GM06990 (cell line): ENCODE data around the gene NUS1.
"Not testable (repeated sequence)": the region's sequence is repeated elsewhere in the genome, so short reads cannot be mapped to it uniquely, and the experiment has no call there.

Experiments used
- DNase-seq: peaks from one replicate; pipeline ENCODE4 v3.0.0-alpha.2; 2011; ENCODE audit not compliant: insufficient read length; ENCODE audit errors: extremely low read depth
- H3K27me3 ChIP-seq: replicated peaks from 2 replicates; pipeline ENCODE4 v1.6.0; 2011; ENCODE audit warnings: low read length; ENCODE audit not compliant: control insufficient read depth, insufficient read depth
- H3K36me3 ChIP-seq: 2 replicates; pipeline ENCODE4 v1.5.1; 2011; ENCODE audit warnings: low read length; ENCODE audit not compliant: control insufficient read depth, insufficient read depth
- H3K4me3 ChIP-seq: replicated peaks from 2 replicates; pipeline ENCODE4 v1.5.1; 2011; ENCODE audit warnings: low read depth, mild to moderate bottlenecking, control low read depth, low read length
- CTCF ChIP-seq: IDR thresholded peaks from 2 replicates; pipeline ENCODE4 v1.5.1; 2011; ENCODE audit warnings: low read length, control low read depth, mild to moderate bottlenecking, inconsistent platforms; ENCODE audit not compliant: insufficient read depth, poor library complexity, severe bottlenecking

NUS1 gene

GRCh38 chr6:117728626-117729025 lies 53.4 kb downstream of the NUS1 start:
- H3K27me3 ChIP-seq, result no peaks in the 10 kb centered on the region
- no peaks in the 10 kb centered on the region for H3K36me3 ChIP-seq
- TF ChIP-seq CTCF, result no peak
- no peak overlapping the region for H3K4me3 ChIP-seq
- DNase-seq, result no peak

- no peak for DNase-seq
- no peaks in the 10 kb centered on the region for H3K36me3 ChIP-seq
- TF ChIP-seq CTCF, result no peak
- no peak overlapping the region for H3K4me3 ChIP-seq
- H3K27me3 ChIP-seq, result no peaks in the 10 kb centered on the region
Measured at GRCh38 chr6:117729613-117730012, 54.3 kb downstream of the NUS1 start.

GRCh38 chr6:117733341-117733740 lies 58.1 kb downstream of the NUS1 start:
- Histone ChIP-seq H3K27me3 (no peaks in the 10 kb centered on the region), H3K4me3 (no peak overlapping the region), H3K36me3 (no peaks in the 10 kb centered on the region)
- no peak for DNase-seq
- TF ChIP-seq CTCF, result no peak

GRCh38 chr6:117739869-117740268 lies 64.6 kb downstream of the NUS1 start:
- no peak for DNase-seq
- TF ChIP-seq CTCF, result no peak
- no peaks in the 10 kb centered on the region for H3K36me3 ChIP-seq
- no peak overlapping the region for H3K4me3 ChIP-seq
- no peaks in the 10 kb centered on the region for H3K27me3 ChIP-seq

- DNase-seq, result no peak
- Histone ChIP-seq H3K4me3 (no peak overlapping the region), H3K36me3 (no peaks in the 10 kb centered on the region), H3K27me3 (no peaks in the 10 kb centered on the region)
- TF ChIP-seq CTCF, result no peak
Measured at GRCh38 chr6:117740605-117741004, 65.3 kb downstream of the NUS1 start.

GRCh38 chr6:117750675-117751074 lies 75.4 kb downstream of the NUS1 start:
- not testable (repeated sequence) for H3K36me3 ChIP-seq

More at GRCh38 chr6:117750675-117751074, 75.4 kb downstream of the NUS1 start:
- DNase-seq, H3K4me3 ChIP-seq, H3K27me3 ChIP-seq: not testable (repeated sequence)
